ENCODE data around the gene ZSWIM4. TPM values are rescaled to one million over a fixed set of nuclear protein-coding genes. Genes with fewer than 3 reads are reported as not detected.

The ZSWIM4 gene
- total RNA-seq, 1 donor from 2014 or later, result 2.6 TPM

DNA sequence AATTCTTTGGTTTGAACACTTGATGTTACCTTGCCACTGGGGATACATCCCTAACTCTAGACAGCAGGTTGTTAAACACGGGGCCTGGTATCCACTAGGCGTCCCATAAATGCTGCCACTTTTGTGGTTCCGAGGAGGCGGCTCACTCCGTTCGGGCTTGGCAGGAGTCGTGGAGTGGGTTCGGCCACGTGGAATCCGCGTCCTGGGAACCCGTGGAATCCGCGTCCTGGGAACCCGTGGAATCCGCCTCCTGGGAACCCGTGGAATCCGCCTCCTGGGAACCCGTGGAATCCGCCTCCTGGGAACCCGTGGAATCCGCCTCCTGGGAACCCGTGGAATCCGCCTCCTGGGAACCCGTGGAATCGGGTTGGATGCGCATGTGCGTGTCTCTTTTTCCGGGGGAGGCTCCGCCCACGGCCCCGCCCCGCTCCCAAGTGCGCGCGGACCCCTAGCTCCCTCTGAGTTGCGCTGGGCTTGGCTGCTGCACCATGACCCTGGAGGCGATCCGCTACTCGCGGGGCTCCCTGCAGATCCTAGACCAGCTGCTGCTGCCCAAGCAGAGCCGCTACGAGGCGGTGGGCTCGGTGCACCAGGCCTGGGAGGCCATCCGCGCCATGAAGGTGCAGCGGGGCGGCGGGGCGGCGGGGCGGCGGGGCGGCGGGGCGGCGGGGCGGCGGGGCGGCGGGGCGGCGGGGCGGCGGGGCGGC lies 31.0 kb upstream of the ZSWIM4 start, which contains the start of gene MRI1:
Gene MRI1 (plus strand): TSS at position 422 of the 707 bp plus-strand sequence. CDS start 67 bp downstream, at position 489.
- intact Hi-C loops (cut with micrococcal nuclease), result no loop called here
- H3K27me3 ChIP-seq (ENCODE audit: low read depth), result no peaks in the 10 kb centered on the region

DNA sequence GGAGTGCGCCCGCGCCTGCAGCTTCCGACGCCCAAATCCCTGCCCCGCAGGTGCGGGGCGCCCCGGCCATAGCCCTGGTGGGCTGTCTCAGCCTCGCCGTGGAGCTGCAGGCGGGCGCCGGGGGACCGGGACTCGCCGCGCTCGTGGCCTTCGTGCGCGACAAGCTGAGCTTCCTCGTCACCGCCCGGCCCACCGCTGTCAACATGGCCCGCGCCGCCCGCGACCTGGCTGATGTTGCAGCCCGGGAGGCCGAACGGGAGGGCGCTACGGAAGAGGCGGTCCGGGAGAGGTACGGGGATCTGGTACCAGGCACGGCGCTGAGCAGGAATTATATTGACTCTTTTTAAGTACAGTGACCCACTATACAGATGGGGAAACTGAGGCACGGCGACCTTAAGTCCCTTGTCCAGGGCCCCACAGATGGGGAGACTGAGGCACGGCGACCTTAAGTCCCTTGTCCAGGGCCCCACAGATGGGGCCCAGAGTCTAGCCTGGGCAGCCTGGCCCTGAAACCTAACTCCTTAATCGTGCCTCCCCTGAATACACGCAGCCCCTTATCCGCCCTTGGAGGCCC lies 30.3 kb upstream of the ZSWIM4 start:
- Histone ChIP-seq H3K27me3 (ENCODE audit: low read depth) (no peaks in the 10 kb centered on the region), H3K4me1 (peaks cover 22% of the 10 kb centered on the region), H3K27ac (replicated peaks) (peak overlapping the region; percentile 86), H3K9me3 (replicated peaks) (no peaks in the 10 kb centered on the region), H3K4me3 (peak overlapping the region; percentile 88), H3K36me3 (peaks cover 55% of the 10 kb centered on the region)
- intact Hi-C loops (cut with micrococcal nuclease), result no loop called here
- DNase-seq, result peak; percentile 38
- TF ChIP-seq, protein P1, sequence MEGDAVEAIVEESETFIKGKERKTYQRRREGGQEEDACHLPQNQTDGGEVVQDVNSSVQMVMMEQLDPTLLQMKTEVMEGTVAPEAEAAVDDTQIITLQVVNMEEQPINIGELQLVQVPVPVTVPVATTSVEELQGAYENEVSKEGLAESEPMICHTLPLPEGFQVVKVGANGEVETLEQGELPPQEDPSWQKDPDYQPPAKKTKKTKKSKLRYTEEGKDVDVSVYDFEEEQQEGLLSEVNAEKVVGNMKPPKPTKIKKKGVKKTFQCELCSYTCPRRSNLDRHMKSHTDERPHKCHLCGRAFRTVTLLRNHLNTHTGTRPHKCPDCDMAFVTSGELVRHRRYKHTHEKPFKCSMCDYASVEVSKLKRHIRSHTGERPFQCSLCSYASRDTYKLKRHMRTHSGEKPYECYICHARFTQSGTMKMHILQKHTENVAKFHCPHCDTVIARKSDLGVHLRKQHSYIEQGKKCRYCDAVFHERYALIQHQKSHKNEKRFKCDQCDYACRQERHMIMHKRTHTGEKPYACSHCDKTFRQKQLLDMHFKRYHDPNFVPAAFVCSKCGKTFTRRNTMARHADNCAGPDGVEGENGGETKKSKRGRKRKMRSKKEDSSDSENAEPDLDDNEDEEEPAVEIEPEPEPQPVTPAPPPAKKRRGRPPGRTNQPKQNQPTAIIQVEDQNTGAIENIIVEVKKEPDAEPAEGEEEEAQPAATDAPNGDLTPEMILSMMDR (IDR thresholded peaks at IDR 0.05; ENCODE audit: borderline replicate concordance), result no peak

More for the DNA sequence above, 31.0 kb upstream of the ZSWIM4 start, which contains the start of gene MRI1:
- Histone ChIP-seq H3K4me1 (peaks cover 22% of the 10 kb centered on the region), H3K9me3 (replicated peaks) (no peaks in the 10 kb centered on the region), H3K36me3 (peaks cover 55% of the 10 kb centered on the region), H3K27ac (replicated peaks) (peak within 1 kb of the TSS; percentile 86), H3K4me3 (peak within 1 kb of the TSS; percentile 88)
- TF ChIP-seq, protein P1 (IDR thresholded peaks at IDR 0.05; ENCODE audit: borderline replicate concordance), result no peak
- peak; percentile 84 for DNase-seq

DNA sequence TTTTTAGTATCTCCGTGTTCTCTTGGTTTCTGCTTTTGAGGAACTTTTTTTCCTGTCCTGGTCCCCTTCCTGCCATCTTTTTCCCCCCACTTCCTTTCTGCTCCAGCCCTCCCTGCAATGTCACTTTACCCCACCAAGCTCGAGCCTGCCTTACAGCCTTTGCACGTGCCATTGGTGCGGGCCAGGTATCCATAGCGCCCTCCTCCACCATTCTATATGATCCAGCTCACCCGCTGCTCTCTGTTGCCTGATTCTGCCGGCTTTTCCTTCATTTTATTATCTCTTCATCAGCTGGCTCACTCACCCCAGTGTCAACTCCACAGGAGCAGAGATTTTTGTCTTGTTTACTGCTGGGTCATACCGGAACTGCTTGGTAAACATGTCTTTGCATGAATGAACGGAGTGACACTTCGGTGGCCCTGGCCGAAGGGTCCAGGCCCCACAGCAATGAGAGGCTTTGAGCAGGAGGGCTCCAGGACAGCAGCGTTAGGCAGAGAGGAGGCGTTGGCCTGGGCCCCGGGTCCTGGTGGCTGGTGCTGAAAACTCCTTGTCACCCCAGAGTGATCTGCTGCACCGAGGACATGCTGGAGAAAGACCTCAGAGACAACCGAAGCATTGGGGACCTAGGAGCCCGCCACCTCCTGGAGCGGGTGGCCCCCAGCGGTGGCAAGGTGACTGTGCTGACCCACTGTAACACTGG lies 29.7 kb upstream of the ZSWIM4 start:
- Histone ChIP-seq H3K27ac (replicated peaks) (peak overlapping the region; percentile 86), H3K36me3 (peaks cover 55% of the 10 kb centered on the region), H3K4me3 (peak overlapping the region; percentile 88), H3K27me3 (ENCODE audit: low read depth) (no peaks in the 10 kb centered on the region), H3K4me1 (peaks cover 22% of the 10 kb centered on the region), H3K9me3 (replicated peaks) (no peaks in the 10 kb centered on the region)
- intact Hi-C loops (cut with micrococcal nuclease), result no loop called here
- no peak for DNase-seq
- TF ChIP-seq, protein P1 (IDR thresholded peaks at IDR 0.05; ENCODE audit: borderline replicate concordance), result no peak

DNA sequence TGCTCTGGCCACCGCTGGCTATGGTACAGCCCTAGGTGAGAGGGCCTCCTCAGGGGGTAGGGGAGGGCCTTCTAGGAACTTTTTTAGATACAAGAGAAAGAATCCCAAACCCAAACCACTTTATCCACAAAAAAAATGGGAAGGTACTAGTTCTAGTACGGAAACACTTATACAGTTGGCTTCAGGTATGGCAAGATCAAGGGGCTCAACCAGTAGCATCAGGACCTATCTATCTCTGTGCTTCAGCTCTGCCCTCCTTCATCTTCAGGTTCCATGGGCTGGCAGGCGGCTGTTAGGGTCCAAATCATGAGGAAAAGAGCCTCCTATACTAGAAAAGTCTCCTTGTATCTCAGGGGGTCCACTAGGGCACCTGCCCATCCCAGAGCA lies 29.2 kb upstream of the ZSWIM4 start:
- Histone ChIP-seq H3K36me3 (peaks cover 53% of the 10 kb centered on the region), H3K27ac (replicated peaks) (no peak overlapping the region), H3K4me1 (peaks cover 22% of the 10 kb centered on the region), H3K9me3 (replicated peaks) (no peaks in the 10 kb centered on the region), H3K4me3 (no peak overlapping the region), H3K27me3 (ENCODE audit: low read depth) (no peaks in the 10 kb centered on the region)
- no peak for DNase-seq
- TF ChIP-seq, protein P1 (IDR thresholded peaks at IDR 0.05; ENCODE audit: borderline replicate concordance), result no peak
- intact Hi-C loops (cut with micrococcal nuclease), result no loop called here

DNA sequence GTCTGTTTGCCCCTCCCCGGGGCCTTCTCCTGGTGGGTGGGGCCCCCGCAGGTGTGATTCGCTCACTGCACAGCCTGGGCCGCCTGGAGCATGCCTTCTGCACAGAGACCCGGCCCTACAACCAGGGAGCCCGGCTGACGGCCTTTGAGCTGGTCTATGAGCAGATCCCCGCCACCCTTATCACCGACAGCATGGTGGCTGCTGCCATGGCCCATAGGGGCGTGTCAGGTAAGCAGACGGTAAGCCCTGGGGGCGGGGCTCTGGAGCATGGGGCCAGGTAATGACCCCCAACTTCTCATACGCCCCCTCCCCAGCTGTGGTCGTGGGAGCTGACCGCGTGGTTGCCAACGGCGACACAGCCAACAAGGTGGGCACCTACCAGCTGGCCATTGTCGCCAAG lies 26.7 kb upstream of the ZSWIM4 start:
- H3K27ac ChIP-seq (replicated peaks), result no peak overlapping the region
- peaks cover 45% of the 10 kb centered on the region for H3K36me3 ChIP-seq
- no peaks in the 10 kb centered on the region for H3K9me3 ChIP-seq (replicated peaks)
- intact Hi-C loops (cut with micrococcal nuclease), result no loop called here
- TF ChIP-seq, protein P1 (IDR thresholded peaks at IDR 0.05; ENCODE audit: borderline replicate concordance), result no peak
- no peaks in the 10 kb centered on the region for H3K27me3 ChIP-seq (ENCODE audit: low read depth)
- peaks cover 21% of the 10 kb centered on the region for H3K4me1 ChIP-seq
- no peak for DNase-seq
- H3K4me3 ChIP-seq, result no peak overlapping the region

Measured in left ventricle myocardium inferior (tissue), 1 donor.